GM12874 (cell line): ENCODE results near the gene PRKCA.

Experiments
- TF ChIP-seq, protein P1 (sequence below): IDR thresholded peaks from 2 replicates; pipeline ENCODE4 v1.5.1; 2011; ENCODE audit warnings: low read depth, mild to moderate bottlenecking, control low read depth, low read length, moderate library complexity; ENCODE audit not compliant: insufficient read depth

PRKCA gene

DNA sequence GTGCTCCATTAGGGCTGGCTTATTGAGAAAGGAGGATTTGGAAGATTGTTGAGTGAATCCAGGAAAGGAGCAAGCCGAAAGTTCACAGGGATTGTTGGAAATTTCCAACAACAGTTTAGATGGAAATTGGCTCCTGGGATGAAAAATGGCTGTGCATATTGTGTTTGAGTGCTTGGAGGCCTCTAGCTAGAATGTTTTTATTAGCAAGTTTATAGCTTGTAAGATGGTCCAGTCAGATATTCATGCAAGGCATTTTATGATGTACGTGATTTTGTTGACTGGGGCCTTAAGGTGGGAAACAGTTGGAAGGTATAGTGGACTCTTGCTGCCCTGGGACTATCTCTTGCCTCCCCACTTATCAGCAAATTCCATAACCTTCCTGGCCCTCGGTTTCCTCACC lies 216.7 kb downstream of the PRKCA start:
- TF ChIP-seq, protein P1, sequence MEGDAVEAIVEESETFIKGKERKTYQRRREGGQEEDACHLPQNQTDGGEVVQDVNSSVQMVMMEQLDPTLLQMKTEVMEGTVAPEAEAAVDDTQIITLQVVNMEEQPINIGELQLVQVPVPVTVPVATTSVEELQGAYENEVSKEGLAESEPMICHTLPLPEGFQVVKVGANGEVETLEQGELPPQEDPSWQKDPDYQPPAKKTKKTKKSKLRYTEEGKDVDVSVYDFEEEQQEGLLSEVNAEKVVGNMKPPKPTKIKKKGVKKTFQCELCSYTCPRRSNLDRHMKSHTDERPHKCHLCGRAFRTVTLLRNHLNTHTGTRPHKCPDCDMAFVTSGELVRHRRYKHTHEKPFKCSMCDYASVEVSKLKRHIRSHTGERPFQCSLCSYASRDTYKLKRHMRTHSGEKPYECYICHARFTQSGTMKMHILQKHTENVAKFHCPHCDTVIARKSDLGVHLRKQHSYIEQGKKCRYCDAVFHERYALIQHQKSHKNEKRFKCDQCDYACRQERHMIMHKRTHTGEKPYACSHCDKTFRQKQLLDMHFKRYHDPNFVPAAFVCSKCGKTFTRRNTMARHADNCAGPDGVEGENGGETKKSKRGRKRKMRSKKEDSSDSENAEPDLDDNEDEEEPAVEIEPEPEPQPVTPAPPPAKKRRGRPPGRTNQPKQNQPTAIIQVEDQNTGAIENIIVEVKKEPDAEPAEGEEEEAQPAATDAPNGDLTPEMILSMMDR = no peak

DNA sequence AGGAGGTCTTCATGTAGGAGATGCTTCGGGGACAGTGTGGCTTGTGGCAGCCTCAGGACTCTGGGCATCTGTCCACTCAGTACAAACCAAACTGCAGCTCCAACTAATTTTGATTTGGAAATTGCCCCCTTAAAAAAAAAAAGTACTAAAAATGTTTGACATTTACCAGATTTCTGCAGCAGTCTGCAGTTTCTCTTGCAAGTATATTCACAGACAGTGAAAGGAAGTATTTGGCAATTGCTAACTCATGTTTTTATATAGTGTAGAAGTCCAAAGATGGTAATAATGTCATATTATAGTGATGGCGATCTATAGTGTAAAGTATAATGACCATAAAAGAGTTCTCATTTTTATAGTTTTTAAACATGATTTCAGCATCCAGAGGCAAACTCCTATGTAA lies 218.6 kb downstream of the PRKCA start:
- TF ChIP-seq, protein P1 = no peak

- TF ChIP-seq, protein P1 = no peak
Measured at GRCh38 chr17:66522591-66523272, 220.3 kb downstream of the PRKCA start.

GRCh38 chr17:66523378-66524200 lies 221.2 kb downstream of the PRKCA start:
- TF ChIP-seq, protein P1 = no peak

- TF ChIP-seq, protein P1 = no peak
Measured at GRCh38 chr17:66524877-66525276, 222.5 kb downstream of the PRKCA start.

DNA sequence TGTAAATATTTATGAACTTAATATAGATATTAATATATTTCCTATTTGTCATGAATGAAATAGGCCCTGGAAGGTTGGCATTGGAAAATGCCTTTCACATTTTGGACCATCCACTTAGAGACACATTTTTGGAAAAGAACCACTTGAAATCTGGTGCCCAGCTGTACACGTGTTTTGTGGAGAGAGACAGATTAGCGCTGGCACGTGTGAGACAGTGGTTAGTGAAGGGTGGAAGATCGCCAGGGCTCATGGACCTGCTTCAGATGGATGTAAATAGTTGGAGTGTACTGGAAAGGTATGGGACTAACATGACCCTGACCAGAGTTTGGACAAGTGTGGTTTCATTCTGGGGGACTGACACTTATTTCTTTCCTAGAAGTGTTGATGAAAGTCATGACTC lies 222.9 kb downstream of the PRKCA start:
- TF ChIP-seq, protein P1 = no peak

DNA sequence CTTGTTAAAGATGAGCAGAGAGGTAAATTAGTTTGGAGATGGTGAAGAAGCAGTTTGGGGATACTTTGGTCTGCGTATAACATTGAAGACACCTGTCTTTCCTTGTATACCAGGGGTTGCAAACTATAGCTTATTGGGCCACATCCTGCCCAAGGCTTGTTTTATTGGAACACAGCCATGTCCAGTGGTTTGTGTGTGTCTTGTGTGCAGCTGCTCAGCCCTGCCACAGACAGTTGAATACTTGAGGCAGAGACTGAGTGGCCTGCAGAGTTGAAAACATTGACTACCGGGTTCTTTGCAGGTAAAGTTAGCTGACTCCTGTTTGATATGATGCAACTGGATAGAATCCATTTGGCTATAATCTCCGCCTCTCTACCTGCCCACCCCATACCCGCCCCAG lies 224.4 kb downstream of the PRKCA start:
- TF ChIP-seq, protein P1 = no peak
